ENCODE results near the gene MYL3.
A peak's percentile ranks its signal among the peaks of the same experiment; 100 is the strongest.
"Not testable (repeated sequence)": the region's sequence is repeated elsewhere in the genome, so short reads cannot be mapped to it uniquely, and the experiment has no call there.

Gene MYL3

GRCh38 chr3:46821553-46821952, 41.7 kb downstream of the MYL3 start:
- no peak for DNase-seq

DNA sequence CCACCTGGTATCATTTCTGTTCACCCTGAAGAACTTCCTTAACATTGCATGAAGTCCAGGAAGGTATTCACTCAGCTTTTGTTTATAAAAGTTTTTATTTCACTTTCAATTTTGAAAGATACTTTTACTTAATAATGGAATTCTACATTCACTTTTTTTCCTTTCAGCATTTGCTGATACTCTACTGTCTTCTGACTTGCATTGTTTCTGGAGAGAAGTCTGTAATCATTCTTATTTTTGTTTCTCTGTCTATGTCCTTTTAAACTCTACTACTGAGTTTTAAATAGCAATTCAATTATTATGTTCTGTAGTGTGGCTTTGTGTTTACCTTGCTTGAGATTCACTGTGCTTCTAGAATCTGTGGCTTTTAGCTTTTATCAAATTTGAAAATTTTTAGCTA, 42.4 kb downstream of the MYL3 start:
- DNase-seq: no peak

DNA sequence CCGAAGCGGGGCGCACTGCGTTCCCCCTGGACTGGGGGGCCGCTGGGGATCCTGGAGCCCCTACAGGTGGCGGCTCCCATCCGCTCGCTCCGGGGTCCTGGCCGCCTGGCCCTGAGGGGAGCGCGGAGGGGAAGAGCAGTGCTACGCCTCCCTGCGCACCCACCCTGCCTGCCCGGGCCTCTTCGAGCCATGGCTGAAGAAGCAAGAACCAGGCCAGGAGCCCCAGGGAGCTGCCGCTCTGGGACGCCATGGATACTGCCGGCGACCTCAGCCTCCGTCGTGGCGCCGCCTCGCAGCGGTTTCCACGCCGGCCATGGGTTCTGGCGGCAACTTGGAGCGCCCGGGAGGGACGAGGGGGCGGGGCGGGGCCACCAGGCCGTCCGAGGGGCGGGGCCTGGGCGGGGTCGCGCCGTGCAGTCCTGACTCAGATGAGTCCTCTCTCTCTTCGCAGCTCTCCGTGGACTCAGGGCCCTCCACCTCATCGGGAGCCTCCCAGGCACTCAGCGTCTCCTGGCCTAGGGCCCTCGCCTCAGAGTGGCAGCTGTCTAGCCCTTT, 50.9 kb downstream of the MYL3 start:
- peak in 1 of 2 experiments; percentile 1 for DNase-seq

GRCh38 chr3:46811615-46812236, 51.5 kb downstream of the MYL3 start:
- no peak for DNase-seq

DNA sequence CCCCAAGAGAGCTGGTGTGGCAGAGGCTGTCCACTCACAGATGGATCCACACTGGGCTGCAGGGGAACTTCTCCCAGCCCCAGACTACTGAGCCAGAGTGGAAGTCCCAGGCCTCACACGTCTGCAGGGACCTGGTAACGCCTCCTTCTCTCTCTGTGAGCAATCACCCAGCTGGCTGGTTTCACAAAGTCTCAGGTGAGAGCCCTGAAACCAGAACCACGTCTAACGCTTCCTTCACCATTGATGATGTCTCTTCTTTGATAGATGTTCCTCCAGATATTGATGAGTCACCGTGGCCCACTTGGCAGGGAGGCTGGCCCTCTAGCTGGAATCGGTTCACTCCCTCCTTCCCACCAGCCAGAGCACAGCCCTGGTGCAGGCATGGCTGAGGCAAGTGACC, 54.5 kb downstream of the MYL3 start:
- not testable (repeated sequence) for DNase-seq
